ENCODE data around the gene USP40. TPM values are rescaled to one million over a fixed set of nuclear protein-coding genes. Genes with fewer than 3 reads are reported as not detected.

Gene USP40
- total and polyA plus RNA-seq, 2 donors (not counting 1 experiment from before 2014, with no cell fraction given) = 19.8 to 37.0 TPM

DNA sequence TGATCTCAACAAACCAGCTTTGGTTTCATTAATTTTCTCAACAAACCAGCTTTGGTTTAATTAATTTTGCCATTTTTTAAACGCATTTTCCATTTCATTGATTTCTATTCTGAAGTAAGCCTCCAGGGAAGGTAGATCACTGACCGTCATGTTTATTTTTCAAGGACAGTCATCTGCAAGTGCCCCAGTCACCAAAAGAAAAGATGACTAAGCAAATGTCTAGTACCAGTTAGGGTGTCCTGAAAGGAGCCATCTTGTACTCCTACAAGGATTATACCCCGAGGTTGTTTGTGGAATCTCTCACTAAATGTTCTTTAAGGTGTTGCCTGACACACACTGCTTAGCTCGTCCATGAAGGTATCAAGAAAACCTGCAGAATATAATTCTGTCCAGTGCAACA lies 44.7 kb upstream of the USP40 start:
- ChIA-PET POLR2A (no interaction called here), CTCF (no interaction called here)
- H3K4me1 Mint-ChIP-seq = no peaks in the 10 kb centered on the region
- no peaks in the 10 kb centered on the region for H3K79me2 ChIP-seq (ENCODE audit: control insufficient read depth, insufficient read depth, low read length)
- no peak overlapping the region for H3K27ac Mint-ChIP-seq
- H4K20me1 ChIP-seq (ENCODE audit: control insufficient read depth, insufficient read depth, low read length, poor library complexity, severe bottlenecking) = no peaks in the 10 kb centered on the region
- H3K4me1 ChIP-seq (ENCODE audit: control insufficient read depth in 2 of 2, insufficient read depth in 2 of 2, low read length in 2 of 2) = no peaks in the 10 kb centered on the region
- H3K27me3 Mint-ChIP-seq = peaks cover 27% of the 10 kb centered on the region
- peaks cover 9% of the 10 kb centered on the region for H3K9me3 Mint-ChIP-seq (ENCODE audit: insufficient read depth)
- no peak for DNase-seq
- no peaks in the 10 kb centered on the region for H3K36me3 ChIP-seq (replicated peaks in 1 of 2; ENCODE audit: control extremely low read depth in 1 of 2, control insufficient read depth in 1 of 2, extremely low read depth in 1 of 2, insufficient read depth in 2 of 2, low read length in 1 of 2)
- intact Hi-C loops (cut with micrococcal nuclease) = no loop called here
- no peak overlapping the region for H3K27ac ChIP-seq (ENCODE audit: low read length in 2 of 2)
- no peak overlapping the region for H3K9ac ChIP-seq (ENCODE audit: low read length)
- peaks cover 0 to 4% (median 2%) of the 10 kb centered on the region in 3 donors for H3K9me3 ChIP-seq (ENCODE audit: control extremely low read depth in 1 of 3, control insufficient read depth in 2 of 3, insufficient read depth in 1 of 3, low read length in 2 of 3)
- H3K4me3 Mint-ChIP-seq = no peak overlapping the region
- no peak overlapping the region for H2AFZ ChIP-seq (ENCODE audit: insufficient read depth, low read depth, low read length, poor library complexity, severe bottlenecking)
- no peak overlapping the region for H3K4me2 ChIP-seq (replicated peaks; ENCODE audit: low read depth, low read length, poor library complexity, severe bottlenecking)
- no peak overlapping the region for H3K4me3 ChIP-seq (ENCODE audit: control extremely low read depth in 1 of 5, extremely low read depth in 1 of 5, insufficient read depth in 1 of 5, low read depth in 2 of 5, low read length in 4 of 5)
- TF ChIP-seq, protein P1, sequence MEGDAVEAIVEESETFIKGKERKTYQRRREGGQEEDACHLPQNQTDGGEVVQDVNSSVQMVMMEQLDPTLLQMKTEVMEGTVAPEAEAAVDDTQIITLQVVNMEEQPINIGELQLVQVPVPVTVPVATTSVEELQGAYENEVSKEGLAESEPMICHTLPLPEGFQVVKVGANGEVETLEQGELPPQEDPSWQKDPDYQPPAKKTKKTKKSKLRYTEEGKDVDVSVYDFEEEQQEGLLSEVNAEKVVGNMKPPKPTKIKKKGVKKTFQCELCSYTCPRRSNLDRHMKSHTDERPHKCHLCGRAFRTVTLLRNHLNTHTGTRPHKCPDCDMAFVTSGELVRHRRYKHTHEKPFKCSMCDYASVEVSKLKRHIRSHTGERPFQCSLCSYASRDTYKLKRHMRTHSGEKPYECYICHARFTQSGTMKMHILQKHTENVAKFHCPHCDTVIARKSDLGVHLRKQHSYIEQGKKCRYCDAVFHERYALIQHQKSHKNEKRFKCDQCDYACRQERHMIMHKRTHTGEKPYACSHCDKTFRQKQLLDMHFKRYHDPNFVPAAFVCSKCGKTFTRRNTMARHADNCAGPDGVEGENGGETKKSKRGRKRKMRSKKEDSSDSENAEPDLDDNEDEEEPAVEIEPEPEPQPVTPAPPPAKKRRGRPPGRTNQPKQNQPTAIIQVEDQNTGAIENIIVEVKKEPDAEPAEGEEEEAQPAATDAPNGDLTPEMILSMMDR (IDR thresholded peaks at IDR 0.05) = no peak
- TF ChIP-seq EZH2 (IDR thresholded peaks at IDR 0.05; ENCODE audit: borderline replicate concordance, insufficient read depth, low read depth, low read length, poor library complexity, severe bottlenecking) = no peak
- ATAC-seq (ENCODE audit: low read depth) = no peak
- 80% methylated on average over 1 of the region's 4 CpGs for WGBS (ENCODE audit: insufficient coverage)
- no peaks in the 10 kb centered on the region for H3K27me3 ChIP-seq (replicated peaks in 1 of 4; ENCODE audit: control extremely low read depth in 1 of 4, control insufficient read depth in 3 of 4, insufficient read depth in 4 of 4, low read length in 3 of 4)

DNA sequence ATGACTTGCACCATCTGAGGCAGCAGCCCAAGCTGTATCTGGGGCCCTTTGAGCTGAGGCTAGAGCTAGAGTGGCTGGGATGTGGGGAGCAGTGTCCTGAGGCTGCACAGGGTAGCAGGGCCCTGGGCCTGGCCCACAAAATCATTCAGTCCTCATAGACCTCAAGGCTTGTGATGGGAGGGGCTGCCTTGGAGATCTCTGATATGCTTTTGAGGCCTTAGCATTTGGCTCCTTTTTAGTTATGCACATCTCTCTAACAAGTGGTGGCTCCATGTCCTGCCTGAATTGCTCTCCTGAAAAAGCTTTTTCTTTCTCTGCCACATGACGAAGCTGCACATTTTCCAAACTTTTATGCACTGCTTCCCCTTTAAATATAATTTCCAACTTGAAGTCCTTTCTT lies 39.1 kb upstream of the USP40 start:
- H3K4me1 Mint-ChIP-seq = no peaks in the 10 kb centered on the region
- Histone ChIP-seq H3K4me3 (ENCODE audit: control extremely low read depth in 1 of 5, extremely low read depth in 1 of 5, insufficient read depth in 1 of 5, low read depth in 2 of 5, low read length in 4 of 5) (no peak overlapping the region), H3K4me1 (ENCODE audit: control insufficient read depth in 2 of 2, insufficient read depth in 2 of 2, low read length in 2 of 2) (no peaks in the 10 kb centered on the region), H3K27me3 (replicated peaks in 1 of 4; ENCODE audit: control extremely low read depth in 1 of 4, control insufficient read depth in 3 of 4, insufficient read depth in 4 of 4, low read length in 3 of 4) (peaks cover 0 to 6% (median 3%) of the 10 kb centered on the region in 4 experiments), H4K20me1 (ENCODE audit: control insufficient read depth, insufficient read depth, low read length, poor library complexity, severe bottlenecking) (no peaks in the 10 kb centered on the region), H3K36me3 (replicated peaks in 1 of 2; ENCODE audit: control extremely low read depth in 1 of 2, control insufficient read depth in 1 of 2, extremely low read depth in 1 of 2, insufficient read depth in 2 of 2, low read length in 1 of 2) (no peaks in the 10 kb centered on the region), H3K79me2 (ENCODE audit: control insufficient read depth, insufficient read depth, low read length) (no peaks in the 10 kb centered on the region), H3K9ac (ENCODE audit: low read length) (no peak overlapping the region), H3K27ac (ENCODE audit: low read length in 2 of 2) (no peak overlapping the region), H2AFZ (ENCODE audit: insufficient read depth, low read depth, low read length, poor library complexity, severe bottlenecking) (no peak overlapping the region), H3K9me3 (ENCODE audit: control extremely low read depth in 1 of 3, control insufficient read depth in 2 of 3, insufficient read depth in 1 of 3, low read length in 2 of 3) (peaks cover under 1 to 3% (median 2%) of the 10 kb centered on the region in 3 donors), H3K4me2 (replicated peaks; ENCODE audit: low read depth, low read length, poor library complexity, severe bottlenecking) (no peak overlapping the region)
- ATAC-seq (ENCODE audit: low read depth) (no peak), DNase-seq (no peak)
- H3K27me3 Mint-ChIP-seq = peaks cover 24% of the 10 kb centered on the region
- no peak overlapping the region for H3K4me3 Mint-ChIP-seq
- no peak overlapping the region for H3K27ac Mint-ChIP-seq
- intact Hi-C loops (cut with micrococcal nuclease) = no loop called here
- ChIA-PET CTCF (no interaction called here), POLR2A (no interaction called here)
- no peak for TF ChIP-seq EZH2 (IDR thresholded peaks at IDR 0.05; ENCODE audit: borderline replicate concordance, insufficient read depth, low read depth, low read length, poor library complexity, severe bottlenecking)
- TF ChIP-seq, protein P1 (IDR thresholded peaks at IDR 0.05) = no peak
- WGBS (ENCODE audit: insufficient coverage) = 86% methylated on average over 1 of the region's 1 CpG
- H3K9me3 Mint-ChIP-seq (ENCODE audit: insufficient read depth) = peaks cover 10% of the 10 kb centered on the region

Measured in B cell (primary cell).